IMR-90 (cell line): ENCODE data around the gene TNS1. TPM values are rescaled to one million over a fixed set of nuclear protein-coding genes. Genes with fewer than 3 reads are reported as not detected.

Experiments
- ATAC-seq: fragments of 200-7000 bp; cut with Tn5 transposase; 2 replicates; pipeline ENCODE4 v1.9.1; 2020; ENCODE audit warnings: low read depth, mild to moderate bottlenecking, moderate library complexity
- BruUV-seq: library from RNA; stranded (reverse); fragments of 400-500 nt; replicated peaks from 2 replicates; lab custom pipeline; 2021; lab: Mats Ljungman, UMichigan
- CTCF ChIA-PET: fragments of 300-600 bp; formaldehyde crosslinking; extraction: SDS; loops from one replicate; lab custom pipeline; 2021; ENCODE audit warnings: antibody characterized with exemption; lab: Yijun Ruan, JAX
- POLR2A ChIA-PET: fragments of 300-600 bp; sonication (Branson Sonifier 250); formaldehyde crosslinking; loops from one replicate; lab custom pipeline; 2022; ENCODE audit warnings: antibody characterized with exemption; ENCODE audit not compliant: unreplicated experiment; lab: Charles Lee
- DNase-seq: peaks from one replicate; pipeline ENCODE4 v3.0.0; 2013
- H2AFZ ChIP-seq: replicated peaks from 2 replicates; pipeline ENCODE3; 2013; ENCODE audit warnings: low read length, mild to moderate bottlenecking; ENCODE audit not compliant: poor library complexity
- H2AK5ac ChIP-seq: 2 replicates; pipeline ENCODE4 v1.6.1; 2013; ENCODE audit warnings: low read depth, low read length, inconsistent platforms
- H2AK9ac ChIP-seq: replicated peaks from 2 replicates; pipeline ENCODE3; 2013; ENCODE audit warnings: mild to moderate bottlenecking, low read depth, low read length, moderate library complexity; ENCODE audit not compliant: poor library complexity
- H2BK120ac ChIP-seq: 2 replicates; pipeline ENCODE4 v1.6.1; 2013; ENCODE audit warnings: low read depth, low read length, inconsistent platforms
- H2BK15ac ChIP-seq: 3 replicates; pipeline ENCODE4 v1.6.1; 2013; ENCODE audit warnings: low read depth, low read length, inconsistent platforms
- H2BK20ac ChIP-seq: 2 replicates; pipeline ENCODE4 v1.6.1; 2013; ENCODE audit warnings: low read depth, mild to moderate bottlenecking, inconsistent platforms, low read length, moderate library complexity
- H2BK5ac ChIP-seq: 2 replicates; pipeline ENCODE4 v1.6.1; 2013; ENCODE audit warnings: mild to moderate bottlenecking, low read depth, low read length, inconsistent platforms; ENCODE audit not compliant: poor library complexity, severe bottlenecking
- H3K14ac ChIP-seq: replicated peaks from 2 replicates; pipeline ENCODE4 v1.6.1; 2013; ENCODE audit warnings: low read depth, low read length, inconsistent platforms
- H3K18ac ChIP-seq: 2 replicates; pipeline ENCODE4 v1.6.1; 2013; ENCODE audit warnings: low read depth, low read length, control low read depth
- H3K23ac ChIP-seq: 2 replicates; pipeline ENCODE4 v1.6.1; 2013; ENCODE audit warnings: low read depth, low read length, inconsistent platforms
- H3K27ac ChIP-seq: 2 replicates; pipeline ENCODE4 v1.5.1; 2013; ENCODE audit warnings: mild to moderate bottlenecking, control low read depth, low read length; ENCODE audit not compliant: insufficient read depth
- H3K27me3 ChIP-seq: 2 replicates; pipeline ENCODE4 v1.6.1; 2013; ENCODE audit warnings: low read length; ENCODE audit not compliant: control insufficient read depth, insufficient read depth
- H3K36me3 ChIP-seq: 2 replicates; pipeline ENCODE4 v1.6.1; 2013; ENCODE audit warnings: low read length, mixed read lengths; ENCODE audit not compliant: control insufficient read depth, insufficient read depth
- H3K4ac ChIP-seq: 2 replicates; pipeline ENCODE4 v1.6.1; 2013; ENCODE audit warnings: low read depth, low read length, inconsistent platforms
- H3K4me1 ChIP-seq: 2 replicates; pipeline ENCODE4 v1.6.1; 2013; ENCODE audit warnings: low read length, mixed read lengths; ENCODE audit not compliant: control insufficient read depth, insufficient read depth
- H3K4me2 ChIP-seq: 2 replicates; pipeline ENCODE4 v1.6.1; 2013; ENCODE audit warnings: low read depth, mild to moderate bottlenecking, control low read depth, low read length, moderate library complexity
- H3K4me3 ChIP-seq: 2 replicates; pipeline ENCODE4 v1.5.1; 2013; ENCODE audit warnings: low read depth, mild to moderate bottlenecking, control low read depth, low read length, moderate library complexity; ENCODE audit not compliant: insufficient read depth
- H3K56ac ChIP-seq: 2 replicates; pipeline ENCODE4 v1.6.1; 2013; ENCODE audit warnings: low read length, inconsistent platforms; ENCODE audit not compliant: insufficient read depth; ENCODE audit errors: extremely low read depth
- H3K79me1 ChIP-seq, 2 experiments: 2 replicates each; pipeline ENCODE4 v1.6.1; 2013; ENCODE audit warnings: low read length in 2 of 2, inconsistent platforms in 1 of 2, low read depth in 1 of 2
- H3K9ac ChIP-seq: 2 replicates; pipeline ENCODE4 v1.6.1; 2013; ENCODE audit warnings: low read depth, low read length, control low read depth
- H3K9me1 ChIP-seq: 2 replicates; pipeline ENCODE4 v1.6.1; 2013; ENCODE audit warnings: low read length, inconsistent platforms; ENCODE audit not compliant: insufficient read depth
- H3K9me3 ChIP-seq: 2 replicates; pipeline ENCODE4 v1.6.1; 2013; ENCODE audit warnings: low read length; ENCODE audit not compliant: control insufficient read depth, insufficient read depth
- H4K20me1 ChIP-seq: 2 replicates; pipeline ENCODE4 v1.6.1; 2013; ENCODE audit warnings: low read length, inconsistent platforms; ENCODE audit not compliant: insufficient read depth
- H4K5ac ChIP-seq: 2 replicates; pipeline ENCODE4 v1.6.1; 2013; ENCODE audit warnings: mild to moderate bottlenecking, low read depth, low read length, control low read depth
- H4K8ac ChIP-seq, 2 experiments: 2 replicates each; pipeline ENCODE4 v1.6.1; 2013; ENCODE audit warnings: low read depth in 2 of 2, low read length in 2 of 2, control low read depth in 1 of 2, inconsistent platforms in 1 of 2
- H4K91ac ChIP-seq: 2 replicates; pipeline ENCODE4 v1.6.1; 2013; ENCODE audit warnings: low read depth, low read length, inconsistent platforms; ENCODE audit not compliant: insufficient read depth
- WGBS, 2 experiments: methylation state at CpG; one replicate each; pipeline versions ENCODE4 v1.1.5 to v1.1.7; 2013; ENCODE audit warnings: missing lambda C conversion rate in 2 of 2; ENCODE audit not compliant: insufficient read length in 1 of 2; ENCODE audit errors: extremely low coverage in 2 of 2; 5-methylcytosine and 5-hydroxymethylcytosine counted together
- dilution Hi-C: fragments of 300-500 bp; cut with HindIII; formaldehyde crosslinking; loops from one replicate; pipeline ENCODE4 v1.14.3; 2018; ENCODE audit warnings: low sequenced_read_pairs; ENCODE audit not compliant: unreplicated experiment
- in situ Hi-C: fragments of 300-500 bp; cut with MboI; formaldehyde crosslinking; loops from 3 replicates; pipeline ENCODE4 v1.14.3; 2019; ENCODE audit warnings: low sequenced_read_pairs, inconsistent platforms, mixed read lengths
- intact Hi-C: fragments of 100-400 bp; cut with micrococcal nuclease; formaldehyde crosslinking; loops from 2 replicates; pipeline ENCODE4 v1.10.0; 2022
- polyA plus RNA-seq, 3 experiments: library from polyadenylated mRNA; depleted of rRNA; stranded (reverse); fragments of >200 nt; gene quantifications; 2 replicates each; pipeline ENCODE4 v1.2.3, GENCODE V29; 2012; ENCODE audit warnings: low replicate concordance in 1 of 3
- total RNA-seq: library from RNA; depleted of rRNA; stranded (reverse); fragments of >200 nt; gene quantifications from 2 replicates; pipeline ENCODE4 v1.2.3, GENCODE V29; 2012
- TF ChIP-seq, protein P1 (sequence below): fragments of 150-350 bp; IDR thresholded peaks from 2 replicates; pipeline ENCODE4 v1.6.1; 2017; ENCODE audit warnings: mild to moderate bottlenecking, antibody characterized with exemption, low read length, low read depth

The TNS1 gene
- total and polyA plus RNA-seq, 2 of the 4 experiments (the other 2 are of a cell fraction): 41.1 to 45.2 TPM

GRCh38 chr2:217843324-217843723, 159.5 kb downstream of the TNS1 start:
- Histone ChIP-seq H4K8ac (no peak overlapping the region), H2BK15ac (no peak overlapping the region), H2BK20ac (no peak overlapping the region), H4K5ac (no peak overlapping the region), H2BK120ac (no peak overlapping the region), H3K9me3 (peaks cover 6% of the 10 kb centered on the region), H2AK5ac (no peak overlapping the region), H4K91ac (no peak overlapping the region), H3K4me2 (no peak overlapping the region), H2AK9ac (no peak overlapping the region), H3K23ac (no peak overlapping the region), H3K9ac (no peak overlapping the region), H4K20me1 (peaks cover 56% of the 10 kb centered on the region), H3K9me1 (peaks cover 17% of the 10 kb centered on the region), H2BK5ac (no peak overlapping the region), H2AFZ (no peak overlapping the region), H3K4ac (no peak overlapping the region), H3K36me3 (peaks cover 50% of the 10 kb centered on the region), H3K27ac (no peak overlapping the region), H3K4me1 (peaks cover 2% of the 10 kb centered on the region; the same call in 1 of the 2 replicates), H3K56ac (no peak overlapping the region), H3K27me3 (no peaks in the 10 kb centered on the region), H3K79me1 (peaks cover 37 to 64% of the 10 kb centered on the region in 2 experiments), H3K4me3 (no peak overlapping the region), H3K18ac (no peak overlapping the region), H3K14ac (no peak overlapping the region)
- 45% methylated on average over 1 of the region's 1 CpG; no CpG with 5 or more reads in 1 of the 2 experiments for WGBS, 2 experiments
- POLR2A ChIA-PET: no interaction called here
- no TSS peak for BruUV-seq
- DNase-seq (peak; percentile 8), ATAC-seq (no peak)
- TF ChIP-seq, protein P1, sequence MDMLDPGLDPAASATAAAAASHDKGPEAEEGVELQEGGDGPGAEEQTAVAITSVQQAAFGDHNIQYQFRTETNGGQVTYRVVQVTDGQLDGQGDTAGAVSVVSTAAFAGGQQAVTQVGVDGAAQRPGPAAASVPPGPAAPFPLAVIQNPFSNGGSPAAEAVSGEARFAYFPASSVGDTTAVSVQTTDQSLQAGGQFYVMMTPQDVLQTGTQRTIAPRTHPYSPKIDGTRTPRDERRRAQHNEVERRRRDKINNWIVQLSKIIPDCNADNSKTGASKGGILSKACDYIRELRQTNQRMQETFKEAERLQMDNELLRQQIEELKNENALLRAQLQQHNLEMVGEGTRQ: no peak
- in situ Hi-C loops: no loop called here
- dilution Hi-C loops: no loop called here
- CTCF ChIA-PET: no interaction called here
- intact Hi-C loops: no loop called here
